Islet of Langerhans (tissue), 1 donor: ENCODE results near the gene TLNRD1.

ENCODE experiments used
- FAIRE-seq: peaks from one replicate; lab custom pipeline; 2011; peaks lifted over from hg19 to GRCh38; lab: Jason Lieb, UNC

The TLNRD1 gene

DNA sequence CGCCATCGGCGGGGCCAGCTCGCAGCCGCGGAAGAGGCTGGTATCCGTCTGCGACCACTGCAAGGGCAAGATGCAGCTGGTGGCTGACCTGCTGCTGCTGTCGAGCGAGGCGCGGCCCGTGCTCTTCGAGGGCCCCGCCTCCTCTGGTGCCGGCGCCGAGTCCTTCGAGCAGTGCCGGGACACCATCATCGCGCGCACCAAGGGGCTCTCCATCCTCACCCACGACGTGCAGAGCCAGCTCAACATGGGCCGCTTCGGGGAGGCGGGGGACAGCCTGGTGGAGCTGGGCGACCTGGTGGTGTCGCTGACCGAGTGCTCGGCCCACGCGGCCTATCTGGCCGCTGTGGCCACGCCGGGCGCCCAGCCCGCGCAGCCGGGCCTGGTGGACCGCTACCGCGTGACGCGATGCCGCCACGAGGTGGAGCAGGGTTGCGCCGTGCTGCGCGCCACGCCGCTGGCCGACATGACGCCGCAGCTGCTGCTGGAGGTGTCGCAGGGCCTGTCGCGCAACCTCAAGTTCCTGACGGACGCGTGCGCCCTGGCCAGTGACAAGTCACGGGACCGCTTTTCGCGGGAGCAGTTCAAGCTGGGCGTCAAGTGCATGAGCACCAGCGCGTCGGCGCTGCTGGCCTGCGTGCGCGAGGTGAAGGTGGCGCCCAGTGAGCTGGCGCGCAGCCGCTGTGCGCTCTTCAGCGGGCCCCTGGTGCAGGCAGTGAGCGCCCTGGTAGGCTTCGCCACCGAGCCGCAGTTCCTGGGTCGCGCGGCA lies 1.8 kb downstream of the TLNRD1 start:
- no peak for FAIRE-seq

DNA sequence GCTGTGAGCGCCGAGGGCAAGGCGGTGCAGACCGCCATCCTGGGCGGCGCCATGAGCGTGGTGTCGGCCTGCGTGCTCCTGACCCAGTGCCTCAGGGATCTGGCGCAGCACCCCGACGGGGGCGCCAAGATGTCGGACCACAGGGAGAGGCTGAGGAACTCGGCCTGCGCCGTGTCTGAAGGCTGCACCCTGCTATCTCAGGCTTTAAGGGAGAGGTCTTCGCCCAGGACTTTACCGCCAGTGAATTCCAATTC lies 2.3 kb downstream of the TLNRD1 start:
- FAIRE-seq = no peak

GRCh38 chr15:81006124-81006523 lies 5.4 kb downstream of the TLNRD1 start:
- no peak for FAIRE-seq

- FAIRE-seq = no peak
These were observed 6.8 kb downstream of the TLNRD1 start for GRCh38 chr15:81007428-81008064.

DNA sequence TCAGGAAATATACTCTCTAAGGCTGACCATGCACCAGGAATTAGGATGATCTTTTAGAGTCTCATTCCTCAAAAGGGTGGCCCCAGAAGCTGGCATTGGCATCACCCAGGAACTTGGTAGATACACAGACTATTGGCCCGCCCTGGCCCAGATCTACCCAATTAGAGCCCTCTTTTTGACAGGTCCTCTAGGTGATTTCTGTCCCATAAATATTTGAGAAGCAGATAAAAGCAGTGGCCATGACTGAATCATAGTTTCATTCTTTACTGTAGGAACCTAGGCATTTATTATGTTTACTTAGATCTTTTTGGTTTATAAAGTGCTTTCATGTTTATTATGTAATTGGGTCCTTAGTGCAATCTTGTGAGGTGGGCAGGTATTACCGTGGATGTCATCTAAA lies 7.6 kb downstream of the TLNRD1 start:
- FAIRE-seq = no peak

DNA sequence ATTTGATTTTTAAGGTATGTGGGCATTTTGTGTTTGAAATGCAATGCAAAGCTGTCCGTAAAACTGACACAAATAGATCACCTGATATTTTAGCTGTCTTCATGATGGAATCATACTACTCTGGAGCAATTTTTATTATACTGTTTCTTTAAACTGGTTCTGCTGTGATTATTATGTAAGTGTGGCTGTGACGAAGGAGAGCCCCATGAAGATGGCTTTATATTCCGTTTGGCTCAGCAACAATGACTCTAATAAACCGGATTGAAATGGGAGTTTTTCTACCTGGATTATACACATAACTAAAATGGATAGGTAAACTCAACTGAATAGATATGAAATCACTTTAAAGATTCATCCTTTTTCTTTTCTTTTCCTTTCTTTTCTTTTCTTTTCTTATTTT lies 9.4 kb downstream of the TLNRD1 start:
- no peak for FAIRE-seq

GRCh38 chr15:81011593-81011992 lies 10.9 kb downstream of the TLNRD1 start:
- no peak for FAIRE-seq

GRCh38 chr15:81012588-81012987 lies 11.9 kb downstream of the TLNRD1 start:
- FAIRE-seq = no peak

GRCh38 chr15:81013396-81013929 lies 12.7 kb downstream of the TLNRD1 start:
- no peak for FAIRE-seq

DNA sequence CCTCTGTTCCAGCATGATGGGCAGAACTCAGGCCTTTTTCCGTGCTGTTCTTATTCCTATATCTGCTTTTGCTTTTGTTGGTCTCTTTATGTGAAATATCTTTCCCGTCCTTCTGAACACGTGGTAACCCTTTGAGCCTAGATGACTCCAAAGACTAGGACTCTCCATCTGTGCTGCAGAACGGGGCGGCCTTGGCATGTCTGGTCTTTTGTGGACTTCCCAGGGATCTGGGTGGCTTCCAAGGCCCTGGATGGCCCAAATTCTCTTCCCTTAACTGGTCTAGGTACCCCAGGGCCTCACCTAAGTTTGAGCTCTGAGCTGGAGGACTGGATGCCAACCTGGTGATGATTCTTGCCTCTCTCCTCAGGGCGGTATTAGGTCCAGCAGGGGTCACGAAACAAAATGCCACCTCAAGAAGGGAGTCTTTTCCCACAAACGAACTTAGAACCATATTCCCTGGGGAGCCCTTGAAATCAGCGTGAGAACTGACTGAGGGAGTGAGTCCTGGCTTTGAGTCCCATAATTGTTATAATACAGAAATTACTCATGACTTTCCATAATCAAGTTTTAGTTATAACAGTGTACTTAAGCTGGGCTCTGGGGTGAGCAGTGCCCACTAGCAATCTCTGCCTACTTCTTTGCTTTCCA lies 13.8 kb downstream of the TLNRD1 start:
- FAIRE-seq = no peak

DNA sequence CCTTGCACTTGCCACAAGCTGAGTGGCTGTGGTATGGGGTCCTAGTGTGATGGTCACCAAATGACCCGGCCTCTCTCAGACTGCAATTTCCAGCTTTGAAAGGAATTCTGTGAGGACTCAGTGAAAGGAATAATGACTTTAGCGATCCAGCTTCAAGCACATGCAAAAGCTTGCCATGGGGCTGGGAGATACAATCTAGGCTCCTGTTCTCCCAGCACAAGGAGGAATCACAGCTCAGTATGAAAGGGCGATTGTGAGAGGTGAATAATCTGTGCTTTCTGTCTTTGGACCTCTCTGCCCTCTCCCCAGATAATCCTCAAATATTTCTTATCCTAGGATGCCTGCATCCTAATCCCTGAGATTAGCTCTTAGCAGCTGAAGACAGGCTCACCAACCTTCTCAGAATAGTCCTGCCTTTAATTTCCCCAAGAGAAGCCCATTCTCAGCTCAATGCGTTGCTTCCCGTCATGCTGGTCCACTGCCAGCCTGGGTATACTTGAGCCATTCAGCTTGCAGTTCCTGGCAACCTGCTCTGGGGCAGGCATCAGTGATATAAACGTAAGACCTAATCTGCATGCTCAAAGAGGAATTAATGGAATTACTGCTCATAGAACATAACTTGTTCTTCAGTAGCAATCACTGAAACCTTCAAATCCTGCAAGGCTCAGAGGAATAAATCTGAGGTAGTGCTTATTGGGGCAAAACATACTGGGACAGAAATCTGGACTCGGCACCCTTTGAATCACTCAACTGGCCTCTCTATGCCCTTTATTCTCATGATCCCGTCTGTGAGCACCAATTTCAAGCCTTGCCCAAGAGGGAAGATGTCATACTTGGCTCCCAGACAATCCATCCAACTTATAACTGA lies 15.1 kb downstream of the TLNRD1 start:
- FAIRE-seq = no peak

GRCh38 chr15:81016489-81017068 lies 15.9 kb downstream of the TLNRD1 start:
- no peak for FAIRE-seq

DNA sequence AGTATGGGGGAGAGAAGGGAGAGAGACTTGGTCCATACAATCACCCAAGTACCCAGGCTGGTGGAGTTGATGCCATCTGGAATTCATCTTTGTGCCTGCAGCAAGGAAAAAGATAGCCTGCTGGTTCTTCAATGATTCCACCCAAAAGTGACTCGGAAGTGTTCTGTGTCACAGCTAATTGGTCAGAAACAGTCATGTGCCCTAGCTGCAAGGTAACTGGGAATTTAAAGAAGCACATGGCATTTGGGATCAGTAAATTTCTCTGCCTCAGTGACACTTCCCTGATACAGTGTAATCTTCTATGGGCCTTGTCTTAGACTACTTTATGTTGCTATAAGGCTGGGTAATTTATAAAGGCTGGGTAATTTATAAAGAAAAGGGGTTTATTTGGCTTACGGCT lies 17.5 kb downstream of the TLNRD1 start:
- no peak for FAIRE-seq

GRCh38 chr15:81021321-81021720 lies 20.6 kb downstream of the TLNRD1 start:
- no peak for FAIRE-seq

DNA sequence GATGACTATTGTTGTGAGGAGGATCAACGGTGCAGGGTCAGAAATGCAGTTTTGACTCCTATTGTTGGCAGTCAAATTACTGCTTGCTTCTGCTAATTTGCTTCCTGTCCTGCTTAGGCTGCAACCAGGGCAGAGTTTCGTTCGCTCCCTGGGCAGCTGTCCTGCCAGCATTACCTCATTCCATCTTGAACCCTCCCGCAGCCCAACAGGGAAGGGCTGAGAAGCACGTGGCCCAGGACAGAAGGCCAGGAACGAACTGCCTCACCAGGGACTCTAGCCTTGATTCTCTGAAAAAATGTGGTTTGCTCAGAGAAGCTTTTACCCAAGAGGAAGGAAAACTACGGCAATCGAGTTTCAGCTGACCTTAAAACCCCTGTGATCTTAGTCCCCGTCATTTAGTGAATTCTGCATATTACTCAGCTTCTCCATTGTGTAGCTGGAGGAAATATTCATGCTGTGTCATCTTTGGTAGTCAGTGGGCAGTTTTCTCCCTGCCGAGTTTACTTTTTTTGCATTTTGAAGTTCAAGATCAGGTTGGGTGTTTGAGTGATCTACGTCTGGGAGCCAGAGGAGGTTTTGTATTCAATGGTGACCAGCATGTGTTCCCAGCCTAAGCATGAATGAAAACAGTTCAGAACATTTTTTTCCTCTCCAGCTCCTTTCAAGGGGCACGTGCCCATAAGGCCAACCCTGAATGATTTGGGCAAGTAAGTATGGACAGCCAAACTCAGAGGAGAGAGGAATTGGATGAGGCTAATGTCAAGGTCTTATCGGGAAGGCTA lies 23.0 kb downstream of the TLNRD1 start:
- no peak for FAIRE-seq

GRCh38 chr15:81024265-81024872 lies 23.6 kb downstream of the TLNRD1 start:
- no peak for FAIRE-seq

DNA sequence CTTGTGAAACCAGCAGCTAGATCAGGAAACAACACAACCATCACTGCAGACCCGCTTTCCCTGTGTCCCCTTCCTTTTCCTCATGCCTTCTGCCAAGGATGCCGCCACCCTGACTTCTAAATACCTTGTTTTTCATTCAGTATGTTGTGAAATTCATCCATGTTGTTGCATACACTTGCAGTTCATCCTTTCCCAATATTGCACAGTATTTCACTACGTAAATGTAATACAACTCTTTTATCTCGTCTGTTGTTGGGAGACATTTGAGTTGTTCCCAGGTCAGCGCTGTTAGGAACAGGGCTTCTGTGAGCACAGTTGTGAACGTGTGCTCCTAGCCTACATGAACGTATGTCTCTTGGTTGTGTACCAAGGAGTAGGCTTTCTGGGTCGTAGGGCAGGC lies 24.2 kb downstream of the TLNRD1 start:
- FAIRE-seq = no peak

GRCh38 chr15:81025721-81026370 lies 25.1 kb downstream of the TLNRD1 start:
- no peak for FAIRE-seq

DNA sequence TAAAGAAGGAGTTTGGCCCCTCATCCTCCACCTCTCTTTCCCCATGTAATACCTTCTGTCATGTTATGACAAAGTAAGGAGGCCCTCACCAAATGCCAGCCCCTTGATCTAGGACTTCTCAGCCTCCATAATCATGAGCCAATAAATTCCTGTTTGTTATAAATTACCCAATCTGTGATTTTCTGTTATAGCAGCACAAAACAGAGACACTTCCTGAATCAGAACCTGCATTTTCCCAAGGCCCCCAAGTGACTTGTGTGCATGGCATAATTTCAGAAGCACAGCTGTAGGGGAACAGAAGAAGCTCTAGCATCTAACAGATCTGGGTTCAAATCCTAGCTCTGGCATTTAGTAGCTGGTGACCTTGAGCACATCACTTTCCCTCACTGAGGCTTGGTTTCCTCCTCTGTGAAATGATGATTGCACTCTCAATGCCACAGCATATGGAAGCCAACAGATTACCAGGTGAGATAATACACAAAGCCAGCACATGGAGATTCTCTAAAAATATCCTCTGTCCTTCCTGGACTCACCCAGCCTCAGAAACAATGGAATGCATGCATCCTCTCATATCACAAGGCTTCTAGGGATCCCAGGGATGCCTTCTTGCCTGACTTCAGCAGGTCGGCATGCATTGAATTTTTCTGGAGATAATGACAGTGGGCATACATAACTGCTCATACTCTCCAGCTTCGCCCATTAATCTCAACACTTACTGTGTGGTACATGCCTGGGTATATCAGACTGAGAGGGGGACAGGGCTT lies 26.3 kb downstream of the TLNRD1 start:
- no peak for FAIRE-seq
